A549 (cell line): ENCODE results near the gene PTBP1. TPM values are rescaled to one million over a fixed set of nuclear protein-coding genes. Genes with fewer than 3 reads are reported as not detected.

Experiments used
- ATAC-seq, 2 experiments: fragments of 200-7000 bp in 1 of 2; fragments of >200 bp in 1 of 2; cut with Nextera tagmentation in 1 of 2; cut with Tn5 transposase in 1 of 2; 3 replicates each; pipeline versions ENCODE4 v1.8.0 to v1.9.1; 2018 to 2020; ENCODE audit warnings: mild to moderate bottlenecking in 1 of 2, moderate library complexity in 1 of 2
- CTCF ChIA-PET: fragments of 300-600 bp; sonication (Branson Sonifier 250); formaldehyde crosslinking; extraction: SDS; loops from one replicate; lab custom pipeline; 2021; ENCODE audit warnings: antibody characterized with exemption, inconsistent platforms; lab: Yijun Ruan, JAX
- POLR2A ChIA-PET: fragments of 350-600 bp; formaldehyde crosslinking; extraction: SDS; loops from one replicate; lab custom pipeline; 2021; ENCODE audit warnings: antibody characterized with exemption, inconsistent platforms; lab: Yijun Ruan, JAX
- DNase-seq, 2 experiments: peaks; one replicate each; pipeline versions ENCODE4 v3.0.0 to v3.0.0-alpha.2; 2011 to 2016; ENCODE audit warnings: low read depth in 1 of 2, low spot score in 1 of 2
- FAIRE-seq: peaks from 2 replicates; lab custom pipeline; 2011; peaks lifted over from hg19 to GRCh38; lab: Jason Lieb, UNC
- H3K27ac ChIP-seq, 2 experiments: fragments of >200 bp; sonication (Bioruptor Twin); formaldehyde crosslinking; 3 replicates each; pipeline ENCODE4 v1.5.1; 2016 to 2017
- H3K4me1 ChIP-seq: fragments of >200 bp; sonication (Bioruptor Twin); formaldehyde crosslinking; 3 replicates; pipeline ENCODE4 v1.6.1; 2016
- H3K4me2 ChIP-seq: fragments of >200 bp; sonication (Bioruptor Twin); formaldehyde crosslinking; 3 replicates; pipeline ENCODE4 v1.6.1; 2016
- H3K4me3 ChIP-seq: fragments of >200 bp; sonication (Bioruptor Twin); formaldehyde crosslinking; 3 replicates; pipeline ENCODE4 v1.5.1; 2016
- H3K9me3 ChIP-seq: fragments of >200 bp; sonication (Bioruptor Twin); formaldehyde crosslinking; 3 replicates; pipeline ENCODE4 v1.6.1; 2016
- CBX2 ChIP-seq: fragments of 200-600 bp; sonication (generic); IDR thresholded peaks from 2 replicates; pipeline ENCODE4 v1.6.1; 2016; ENCODE audit warnings: low read depth, mild to moderate bottlenecking, borderline replicate concordance
- CHD2 ChIP-seq: fragments of 150-350 bp; IDR thresholded peaks from 2 replicates; pipeline ENCODE4 v1.6.1; 2014; ENCODE audit warnings: low read length; ENCODE audit not compliant: partially characterized antibody
- CHD4 ChIP-seq: fragments of 200-600 bp; sonication (generic); IDR thresholded peaks from 2 replicates; pipeline ENCODE4 v1.6.1; 2016; ENCODE audit warnings: antibody characterized with exemption, mild to moderate bottlenecking, borderline replicate concordance
- EHF ChIP-seq: fragments of 250-450 bp; sonication (Bioruptor Pico); IDR thresholded peaks from 2 replicates; pipeline ENCODE4 v1.5.0; 2020; ENCODE audit warnings: mild to moderate bottlenecking
- EHMT2 ChIP-seq: fragments of 200-600 bp; sonication (generic); IDR thresholded peaks from 2 replicates; pipeline ENCODE4 v1.6.1; 2016; ENCODE audit warnings: antibody characterized with exemption, low read depth, mild to moderate bottlenecking, moderate library complexity
- ESRRA ChIP-seq: fragments of 150-350 bp; IDR thresholded peaks from 2 replicates; pipeline ENCODE4 v1.6.1; 2014; ENCODE audit warnings: mild to moderate bottlenecking, low read length, borderline replicate concordance
- FOSB ChIP-seq: fragments of 250-450 bp; sonication (Bioruptor Pico); IDR thresholded peaks from 2 replicates; pipeline ENCODE4 v1.5.0; 2020; ENCODE audit warnings: mild to moderate bottlenecking, moderate library complexity
- FOSL2 ChIP-seq, 2 experiments: fragments of 450-650 bp in 1 of 2; fragments of >200 bp in 1 of 2; sonication (Bioruptor Twin) in 1 of 2; formaldehyde crosslinking; IDR thresholded peaks; 2 replicates each; pipeline versions ENCODE4 v1.5.0 to v1.6.1; 2016 to 2020; ENCODE audit warnings: mild to moderate bottlenecking in 1 of 2, moderate library complexity in 1 of 2
- HDAC2 ChIP-seq: fragments of 200-600 bp; sonication (generic); IDR thresholded peaks from 2 replicates; pipeline ENCODE4 v1.6.1; 2016
- HEYL ChIP-seq: fragments of 250-450 bp; sonication (Bioruptor Pico); IDR thresholded peaks from 2 replicates; pipeline ENCODE4 v1.8.0; 2021; ENCODE audit warnings: mild to moderate bottlenecking, moderate library complexity
- HOXA7 ChIP-seq: fragments of 250-450 bp; sonication (Bioruptor Pico); IDR thresholded peaks from 2 replicates; pipeline ENCODE4 v1.5.0; 2020; ENCODE audit warnings: mild to moderate bottlenecking, moderate library complexity
- JUNB ChIP-seq: fragments of >200 bp; sonication (Bioruptor Twin); formaldehyde crosslinking; IDR thresholded peaks from 2 replicates; pipeline ENCODE4 v1.6.1; 2016
- KDM1A ChIP-seq: fragments of 200-600 bp; sonication (generic); IDR thresholded peaks from 2 replicates; pipeline ENCODE4 v1.6.1; 2016; ENCODE audit warnings: low read depth, mild to moderate bottlenecking
- NR3C1 ChIP-seq: fragments of >200 bp; sonication (Bioruptor Twin); formaldehyde crosslinking; IDR thresholded peaks from 3 replicates; pipeline ENCODE4 v1.6.1; 2017
- POLR2A ChIP-seq: IDR thresholded peaks from 2 replicates; pipeline ENCODE4 v1.6.1; 2012; ENCODE audit warnings: mild to moderate bottlenecking, low read length
- TFCP2L1 ChIP-seq: fragments of 250-450 bp; sonication (Bioruptor Pico); IDR thresholded peaks from 2 replicates; pipeline ENCODE4 v1.5.0; 2021; ENCODE audit warnings: mild to moderate bottlenecking
- ZC3H11A ChIP-seq: fragments of 450-650 bp; IDR thresholded peaks from 2 replicates; pipeline ENCODE4 v1.6.1; 2014; ENCODE audit warnings: antibody characterized with exemption, mild to moderate bottlenecking
- ZFP36 ChIP-seq: fragments of 450-650 bp; IDR thresholded peaks from 2 replicates; pipeline ENCODE4 v1.6.1; 2014; ENCODE audit warnings: borderline replicate concordance; ENCODE audit not compliant: partially characterized antibody
- ZNF302 ChIP-seq: fragments of 250-450 bp; sonication (Bioruptor Pico); IDR thresholded peaks from 2 replicates; pipeline ENCODE4 v1.9.0; 2021; ENCODE audit warnings: inconsistent platforms, mild to moderate bottlenecking, moderate library complexity
- WGBS: methylation state at CpG from one replicate; pipeline ENCODE4 v1.1.6; 2017; ENCODE audit errors: missing lambda C conversion rate; 5-methylcytosine and 5-hydroxymethylcytosine counted together
- polyA plus RNA-seq, 4 experiments: library from polyadenylated mRNA; depleted of rRNA in 3 of 4; stranded (reverse); fragments of >200 nt; fragmentation: RNase III in 1 of 4; extraction: RNeasy Plus Mini Kit Qiagen cat#74134 plus additional on column Dnase treatment in 1 of 4; gene quantifications; 2 replicates in 3 of 4; 3 replicates in 1 of 4; pipeline ENCODE4 v1.2.3, GENCODE V29; 2011 to 2017
- TF ChIP-seq, protein P1 (sequence below): IDR thresholded peaks from 2 replicates; pipeline ENCODE4 v1.6.1; 2012
- TF ChIP-seq, protein P2 (sequence below): IDR thresholded peaks from 2 replicates; pipeline ENCODE4 v1.6.1; 2012; ENCODE audit warnings: low read depth, borderline replicate concordance
- TF ChIP-seq, protein P3 (sequence below): fragments of 200-600 bp; sonication (generic); IDR thresholded peaks from 2 replicates; pipeline ENCODE4 v1.6.1; 2016; ENCODE audit warnings: antibody characterized with exemption, mild to moderate bottlenecking, moderate library complexity

PTBP1 gene
- polyA plus RNA-seq, 2 of the 4 experiments (the other 2 are of a cell fraction), result 144 to 264 TPM

DNA sequence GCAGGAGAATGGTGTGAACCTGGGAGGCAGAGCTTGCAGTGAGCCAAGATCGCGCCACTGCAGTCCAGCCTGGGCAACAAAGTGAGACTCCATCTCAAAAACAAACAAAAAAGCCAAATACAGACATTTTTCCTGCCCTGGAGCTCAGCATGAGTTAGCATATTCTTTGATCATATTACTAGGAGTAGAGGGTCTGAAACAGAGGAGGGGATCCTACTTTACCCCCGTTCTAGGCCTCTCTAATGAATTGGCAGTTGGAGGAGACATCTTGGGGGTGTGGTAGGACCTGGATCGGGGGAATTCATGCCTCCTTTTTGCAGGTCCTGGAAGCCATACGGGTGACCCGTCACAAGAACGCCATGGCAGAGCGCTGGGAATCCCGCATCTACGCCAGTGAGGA is 34.1 kb upstream of the PTBP1 start:
- FAIRE-seq (no peak), ATAC-seq (no peak), DNase-seq (no peak)
- 92% methylated on average over 10 of the region's 10 CpGs for WGBS
- TF ChIP-seq, protein P1, sequence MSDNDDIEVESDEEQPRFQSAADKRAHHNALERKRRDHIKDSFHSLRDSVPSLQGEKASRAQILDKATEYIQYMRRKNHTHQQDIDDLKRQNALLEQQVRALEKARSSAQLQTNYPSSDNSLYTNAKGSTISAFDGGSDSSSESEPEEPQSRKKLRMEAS, result no peak
- peak; percentile 72; the same call in 1 of the 2 replicates for TF ChIP-seq KDM1A
- POLR2A ChIA-PET, result interaction anchor here (3.1 kb wide), 1 partner anchor 11 kb away, joined by 15 read pairs; no protein-coding TSS in a partner anchor
- Histone ChIP-seq H3K4me3 (no peak overlapping the region), H3K4me2 (no peak overlapping the region), H3K4me1 (peaks cover 2% of the 10 kb centered on the region; the same call in 1 of the 3 replicates), H3K27ac (peak overlapping the region in 1 of 2 experiments; percentile 54; a peak in 2 of 6 replicates), H3K9me3 (peaks cover 8% of the 10 kb centered on the region)
- CTCF ChIA-PET, result no interaction called here

DNA sequence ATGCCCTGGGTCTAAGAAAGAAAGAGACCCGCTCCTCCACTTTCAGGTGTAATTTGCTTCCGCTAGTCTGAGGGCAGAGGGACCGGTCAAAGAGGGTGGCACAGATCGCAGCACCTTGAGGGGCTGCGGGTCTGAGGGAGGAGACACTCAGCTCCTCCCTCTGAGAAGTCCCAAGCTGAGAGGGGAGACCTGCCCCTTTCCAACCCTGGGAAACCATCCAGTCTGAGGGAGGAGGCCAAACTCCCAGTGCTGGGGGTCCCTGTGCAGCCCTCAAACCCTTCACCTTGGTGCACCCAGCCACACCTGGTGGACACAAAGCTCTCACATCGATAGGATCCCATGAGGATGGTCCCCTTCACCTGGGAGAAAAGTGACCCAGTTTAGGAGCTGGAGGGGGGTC is 33.4 kb upstream of the PTBP1 start:
- Histone ChIP-seq H3K4me2 (no peak overlapping the region), H3K9me3 (peaks cover 2% of the 10 kb centered on the region; the same call in 1 of the 3 replicates), H3K4me3 (no peak overlapping the region), H3K27ac (peak overlapping the region in 1 of 2 experiments; percentile 40; a peak in 2 of 6 replicates), H3K4me1 (peaks cover 9% of the 10 kb centered on the region; the same call in 2 of the 3 replicates)
- TF ChIP-seq ZFP36 (peak; percentile 50), ZC3H11A (no peak)
- 92% methylated on average over 6 of the region's 6 CpGs for WGBS
- ATAC-seq (no peak), DNase-seq (no peak), FAIRE-seq (no peak)
- CTCF ChIA-PET, result no interaction called here
- POLR2A ChIA-PET, result interaction anchor here (3.1 kb wide), 1 partner anchor 11 kb away, joined by 15 read pairs; no protein-coding TSS in a partner anchor

DNA sequence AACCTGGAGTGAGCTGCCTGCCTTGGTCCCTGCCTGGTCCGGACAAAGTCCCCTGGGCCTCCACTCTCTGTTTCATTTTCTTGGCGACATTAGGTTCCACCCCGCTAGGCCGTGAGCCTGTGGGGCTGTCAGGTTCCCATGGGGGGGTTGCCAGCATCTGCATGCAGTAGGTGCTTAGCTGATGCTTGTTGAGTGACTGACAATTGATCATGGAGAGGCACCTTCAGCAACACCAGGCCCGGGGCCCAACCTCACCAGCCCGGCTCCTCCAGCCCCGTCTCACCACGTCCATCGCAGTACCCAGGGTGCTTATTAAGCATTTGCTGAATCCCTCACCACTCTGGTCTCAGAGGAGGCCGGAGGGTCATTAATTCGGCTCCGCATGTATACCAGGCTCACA is 33.0 kb upstream of the PTBP1 start:
- TF ChIP-seq CHD4 (no peak), ESRRA (no peak), TFCP2L1 (CRISPR knock-in tag) (no peak), HDAC2 (no peak), HOXA7 (no peak), POLR2A (no peak), ZNF302 (no peak), NR3C1 (no peak), CBX2 (no peak), FOSL2 (IDR thresholded peaks at IDR 0.05) (no peak), FOSL2 (CRISPR knock-in tag; IDR thresholded peaks at IDR 0.05) (no peak), JUNB (no peak), HEYL (CRISPR knock-in tag) (no peak), EHMT2 (no peak), CHD2 (no peak), EHF (no peak), FOSB (CRISPR knock-in tag) (no peak)
- TF ChIP-seq, protein P2, sequence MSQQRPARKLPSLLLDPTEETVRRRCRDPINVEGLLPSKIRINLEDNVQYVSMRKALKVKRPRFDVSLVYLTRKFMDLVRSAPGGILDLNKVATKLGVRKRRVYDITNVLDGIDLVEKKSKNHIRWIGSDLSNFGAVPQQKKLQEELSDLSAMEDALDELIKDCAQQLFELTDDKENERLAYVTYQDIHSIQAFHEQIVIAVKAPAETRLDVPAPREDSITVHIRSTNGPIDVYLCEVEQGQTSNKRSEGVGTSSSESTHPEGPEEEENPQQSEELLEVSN, result no peak
- TF ChIP-seq, protein P3, sequence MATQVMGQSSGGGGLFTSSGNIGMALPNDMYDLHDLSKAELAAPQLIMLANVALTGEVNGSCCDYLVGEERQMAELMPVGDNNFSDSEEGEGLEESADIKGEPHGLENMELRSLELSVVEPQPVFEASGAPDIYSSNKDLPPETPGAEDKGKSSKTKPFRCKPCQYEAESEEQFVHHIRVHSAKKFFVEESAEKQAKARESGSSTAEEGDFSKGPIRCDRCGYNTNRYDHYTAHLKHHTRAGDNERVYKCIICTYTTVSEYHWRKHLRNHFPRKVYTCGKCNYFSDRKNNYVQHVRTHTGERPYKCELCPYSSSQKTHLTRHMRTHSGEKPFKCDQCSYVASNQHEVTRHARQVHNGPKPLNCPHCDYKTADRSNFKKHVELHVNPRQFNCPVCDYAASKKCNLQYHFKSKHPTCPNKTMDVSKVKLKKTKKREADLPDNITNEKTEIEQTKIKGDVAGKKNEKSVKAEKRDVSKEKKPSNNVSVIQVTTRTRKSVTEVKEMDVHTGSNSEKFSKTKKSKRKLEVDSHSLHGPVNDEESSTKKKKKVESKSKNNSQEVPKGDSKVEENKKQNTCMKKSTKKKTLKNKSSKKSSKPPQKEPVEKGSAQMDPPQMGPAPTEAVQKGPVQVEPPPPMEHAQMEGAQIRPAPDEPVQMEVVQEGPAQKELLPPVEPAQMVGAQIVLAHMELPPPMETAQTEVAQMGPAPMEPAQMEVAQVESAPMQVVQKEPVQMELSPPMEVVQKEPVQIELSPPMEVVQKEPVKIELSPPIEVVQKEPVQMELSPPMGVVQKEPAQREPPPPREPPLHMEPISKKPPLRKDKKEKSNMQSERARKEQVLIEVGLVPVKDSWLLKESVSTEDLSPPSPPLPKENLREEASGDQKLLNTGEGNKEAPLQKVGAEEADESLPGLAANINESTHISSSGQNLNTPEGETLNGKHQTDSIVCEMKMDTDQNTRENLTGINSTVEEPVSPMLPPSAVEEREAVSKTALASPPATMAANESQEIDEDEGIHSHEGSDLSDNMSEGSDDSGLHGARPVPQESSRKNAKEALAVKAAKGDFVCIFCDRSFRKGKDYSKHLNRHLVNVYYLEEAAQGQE, result no peak
- no peak overlapping the region for H3K4me2 ChIP-seq
- H3K9me3 ChIP-seq, result no peaks in the 10 kb centered on the region
- peaks cover 11% of the 10 kb centered on the region; the same call in 2 of the 3 replicates for H3K4me1 ChIP-seq
- DNase-seq (no peak), ATAC-seq (0 out of 6 replicates have a peak, but pooled peaks of 1 of the 2 experiments have one; percentile 39), FAIRE-seq (no peak)
- peak overlapping the region in 1 of 2 experiments; percentile 40; a peak in 2 of 6 replicates for H3K27ac ChIP-seq
- WGBS, result 94% methylated on average over 9 of the region's 12 CpGs
- ChIA-PET POLR2A (interaction anchor here (3.1 kb wide), 1 partner anchor 12 kb away, joined by 15 read pairs; no protein-coding TSS in a partner anchor), CTCF (no interaction called here)
- H3K4me3 ChIP-seq, result no peak overlapping the region
